IMR-90 (cell line): ENCODE measurements around the gene MCTP1. TPM values are rescaled to one million over a fixed set of nuclear protein-coding genes. Genes with fewer than 3 reads are reported as not detected.
A peak's percentile ranks its signal among the peaks of the same experiment; 100 is the strongest.

Experiments
- ATAC-seq: fragments of 200-7000 bp; cut with Tn5 transposase; 2 replicates; pipeline ENCODE4 v1.9.1; 2020; ENCODE audit warnings: low read depth, mild to moderate bottlenecking, moderate library complexity
- BruUV-seq: library from RNA; stranded (reverse); fragments of 400-500 nt; replicated peaks from 2 replicates; lab custom pipeline; 2021; lab: Mats Ljungman, UMichigan
- CTCF ChIA-PET: fragments of 300-600 bp; formaldehyde crosslinking; extraction: SDS; loops from one replicate; lab custom pipeline; 2021; ENCODE audit warnings: antibody characterized with exemption; lab: Yijun Ruan, JAX
- POLR2A ChIA-PET: fragments of 300-600 bp; sonication (Branson Sonifier 250); formaldehyde crosslinking; loops from one replicate; lab custom pipeline; 2022; ENCODE audit warnings: antibody characterized with exemption; ENCODE audit not compliant: unreplicated experiment; lab: Charles Lee
- DNase-seq: peaks from one replicate; pipeline ENCODE4 v3.0.0; 2013
- H2AFZ ChIP-seq: replicated peaks from 2 replicates; pipeline ENCODE3; 2013; ENCODE audit warnings: low read length, mild to moderate bottlenecking; ENCODE audit not compliant: poor library complexity
- H2AK5ac ChIP-seq: 2 replicates; pipeline ENCODE4 v1.6.1; 2013; ENCODE audit warnings: low read depth, low read length, inconsistent platforms
- H2AK9ac ChIP-seq: replicated peaks from 2 replicates; pipeline ENCODE3; 2013; ENCODE audit warnings: mild to moderate bottlenecking, low read depth, low read length, moderate library complexity; ENCODE audit not compliant: poor library complexity
- H2BK120ac ChIP-seq: 2 replicates; pipeline ENCODE4 v1.6.1; 2013; ENCODE audit warnings: low read depth, low read length, inconsistent platforms
- H2BK15ac ChIP-seq: 3 replicates; pipeline ENCODE4 v1.6.1; 2013; ENCODE audit warnings: low read depth, low read length, inconsistent platforms
- H2BK20ac ChIP-seq: 2 replicates; pipeline ENCODE4 v1.6.1; 2013; ENCODE audit warnings: low read depth, mild to moderate bottlenecking, inconsistent platforms, low read length, moderate library complexity
- H2BK5ac ChIP-seq: 2 replicates; pipeline ENCODE4 v1.6.1; 2013; ENCODE audit warnings: mild to moderate bottlenecking, low read depth, low read length, inconsistent platforms; ENCODE audit not compliant: poor library complexity, severe bottlenecking
- H3K14ac ChIP-seq: replicated peaks from 2 replicates; pipeline ENCODE4 v1.6.1; 2013; ENCODE audit warnings: low read depth, low read length, inconsistent platforms
- H3K18ac ChIP-seq: 2 replicates; pipeline ENCODE4 v1.6.1; 2013; ENCODE audit warnings: low read depth, low read length, control low read depth
- H3K23ac ChIP-seq: 2 replicates; pipeline ENCODE4 v1.6.1; 2013; ENCODE audit warnings: low read depth, low read length, inconsistent platforms
- H3K27ac ChIP-seq: 2 replicates; pipeline ENCODE4 v1.5.1; 2013; ENCODE audit warnings: mild to moderate bottlenecking, control low read depth, low read length; ENCODE audit not compliant: insufficient read depth
- H3K27me3 ChIP-seq: 2 replicates; pipeline ENCODE4 v1.6.1; 2013; ENCODE audit warnings: low read length; ENCODE audit not compliant: control insufficient read depth, insufficient read depth
- H3K36me3 ChIP-seq: 2 replicates; pipeline ENCODE4 v1.6.1; 2013; ENCODE audit warnings: low read length, mixed read lengths; ENCODE audit not compliant: control insufficient read depth, insufficient read depth
- H3K4ac ChIP-seq: 2 replicates; pipeline ENCODE4 v1.6.1; 2013; ENCODE audit warnings: low read depth, low read length, inconsistent platforms
- H3K4me1 ChIP-seq: 2 replicates; pipeline ENCODE4 v1.6.1; 2013; ENCODE audit warnings: low read length, mixed read lengths; ENCODE audit not compliant: control insufficient read depth, insufficient read depth
- H3K4me2 ChIP-seq: 2 replicates; pipeline ENCODE4 v1.6.1; 2013; ENCODE audit warnings: low read depth, mild to moderate bottlenecking, control low read depth, low read length, moderate library complexity
- H3K4me3 ChIP-seq: 2 replicates; pipeline ENCODE4 v1.5.1; 2013; ENCODE audit warnings: low read depth, mild to moderate bottlenecking, control low read depth, low read length, moderate library complexity; ENCODE audit not compliant: insufficient read depth
- H3K56ac ChIP-seq: 2 replicates; pipeline ENCODE4 v1.6.1; 2013; ENCODE audit warnings: low read length, inconsistent platforms; ENCODE audit not compliant: insufficient read depth; ENCODE audit errors: extremely low read depth
- H3K79me1 ChIP-seq, 2 experiments: 2 replicates each; pipeline ENCODE4 v1.6.1; 2013; ENCODE audit warnings: low read length in 2 of 2, inconsistent platforms in 1 of 2, low read depth in 1 of 2
- H3K9ac ChIP-seq: 2 replicates; pipeline ENCODE4 v1.6.1; 2013; ENCODE audit warnings: low read depth, low read length, control low read depth
- H3K9me1 ChIP-seq: 2 replicates; pipeline ENCODE4 v1.6.1; 2013; ENCODE audit warnings: low read length, inconsistent platforms; ENCODE audit not compliant: insufficient read depth
- H3K9me3 ChIP-seq: 2 replicates; pipeline ENCODE4 v1.6.1; 2013; ENCODE audit warnings: low read length; ENCODE audit not compliant: control insufficient read depth, insufficient read depth
- H4K20me1 ChIP-seq: 2 replicates; pipeline ENCODE4 v1.6.1; 2013; ENCODE audit warnings: low read length, inconsistent platforms; ENCODE audit not compliant: insufficient read depth
- H4K5ac ChIP-seq: 2 replicates; pipeline ENCODE4 v1.6.1; 2013; ENCODE audit warnings: mild to moderate bottlenecking, low read depth, low read length, control low read depth
- H4K8ac ChIP-seq, 2 experiments: 2 replicates each; pipeline ENCODE4 v1.6.1; 2013; ENCODE audit warnings: low read depth in 2 of 2, low read length in 2 of 2, control low read depth in 1 of 2, inconsistent platforms in 1 of 2
- H4K91ac ChIP-seq: 2 replicates; pipeline ENCODE4 v1.6.1; 2013; ENCODE audit warnings: low read depth, low read length, inconsistent platforms; ENCODE audit not compliant: insufficient read depth
- CEBPB ChIP-seq: IDR thresholded peaks from 2 replicates; pipeline ENCODE4 v1.6.1; 2012; ENCODE audit warnings: low read depth, low read length, improper control_type of control experiment
- MAFK ChIP-seq: IDR thresholded peaks from 2 replicates; pipeline ENCODE4 v1.6.1; 2012; ENCODE audit warnings: low read depth, low read length, improper control_type of control experiment
- MAZ ChIP-seq: IDR thresholded peaks from 2 replicates; pipeline ENCODE4 v1.6.1; 2012; ENCODE audit warnings: low read depth, mild to moderate bottlenecking, low read length, improper control_type of control experiment, moderate library complexity, borderline replicate concordance
- NFE2L2 ChIP-seq: fragments of 150-350 bp; IDR thresholded peaks from 2 replicates; pipeline ENCODE4 v1.6.1; 2016; ENCODE audit warnings: low read depth, mild to moderate bottlenecking, low read length
- RCOR1 ChIP-seq: IDR thresholded peaks from 2 replicates; pipeline ENCODE4 v1.6.1; 2012; ENCODE audit warnings: mild to moderate bottlenecking, low read length, improper control_type of control experiment; ENCODE audit not compliant: insufficient replicate concordance
- SMC3 ChIP-seq: fragments of 150-350 bp; IDR thresholded peaks from 2 replicates; pipeline ENCODE4 v1.6.1; 2016; ENCODE audit warnings: low read depth, mild to moderate bottlenecking, antibody characterized with exemption, low read length, moderate library complexity
- WGBS, 2 experiments: methylation state at CpG; one replicate each; pipeline versions ENCODE4 v1.1.5 to v1.1.7; 2013; ENCODE audit warnings: missing lambda C conversion rate in 2 of 2; ENCODE audit not compliant: insufficient read length in 1 of 2; ENCODE audit errors: extremely low coverage in 2 of 2; 5-methylcytosine and 5-hydroxymethylcytosine counted together
- dilution Hi-C: fragments of 300-500 bp; cut with HindIII; formaldehyde crosslinking; loops from one replicate; pipeline ENCODE4 v1.14.3; 2018; ENCODE audit warnings: low sequenced_read_pairs; ENCODE audit not compliant: unreplicated experiment
- in situ Hi-C: fragments of 300-500 bp; cut with MboI; formaldehyde crosslinking; loops from 3 replicates; pipeline ENCODE4 v1.14.3; 2019; ENCODE audit warnings: low sequenced_read_pairs, inconsistent platforms, mixed read lengths
- intact Hi-C: fragments of 100-400 bp; cut with micrococcal nuclease; formaldehyde crosslinking; loops from 2 replicates; pipeline ENCODE4 v1.10.0; 2022
- polyA plus RNA-seq, 3 experiments: library from polyadenylated mRNA; depleted of rRNA; stranded (reverse); fragments of >200 nt; gene quantifications; 2 replicates each; pipeline ENCODE4 v1.2.3, GENCODE V29; 2012; ENCODE audit warnings: low replicate concordance in 1 of 3
- total RNA-seq: library from RNA; depleted of rRNA; stranded (reverse); fragments of >200 nt; gene quantifications from 2 replicates; pipeline ENCODE4 v1.2.3, GENCODE V29; 2012
- TF ChIP-seq, protein P1 (sequence below): fragments of 150-350 bp; IDR thresholded peaks from 2 replicates; pipeline ENCODE4 v1.6.1; 2016; ENCODE audit warnings: low read depth, mild to moderate bottlenecking, low read length, moderate library complexity, borderline replicate concordance
- TF ChIP-seq, protein P2 (sequence below): conservative IDR thresholded peaks from 2 replicates; pipeline ENCODE4 v1.5.1; 2012; ENCODE audit warnings: mild to moderate bottlenecking, low read depth, low read length, improper control_type of control experiment
- TF ChIP-seq, protein P3 (sequence below): fragments of 150-350 bp; IDR thresholded peaks from 2 replicates; pipeline ENCODE4 v1.6.1; 2017; ENCODE audit warnings: mild to moderate bottlenecking, antibody characterized with exemption, low read length, low read depth

MCTP1 gene
- total and polyA plus RNA-seq, 2 of the 4 experiments (the other 2 are of a cell fraction), result 0.21 TPM; not detected in 1

DNA sequence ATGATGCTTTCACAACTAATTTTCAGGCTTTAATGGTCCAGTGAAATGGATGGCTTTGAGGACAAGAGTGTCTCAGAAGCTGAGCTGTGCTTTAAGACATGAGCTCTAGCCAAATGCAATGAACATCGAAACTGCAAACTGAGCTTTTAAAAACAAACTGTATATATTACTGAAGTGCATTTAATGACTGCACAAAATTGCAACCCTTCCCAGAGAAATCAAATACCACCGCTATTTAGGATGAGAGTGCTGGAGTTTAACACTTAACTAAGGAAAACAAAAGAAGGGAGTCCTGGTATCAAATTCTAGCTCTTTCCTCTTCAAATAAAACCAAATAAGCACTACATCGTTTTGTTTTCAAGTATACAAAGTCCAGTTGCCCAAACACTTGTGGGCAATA lies 502.5 kb downstream of the MCTP1 start (continued):
- TF ChIP-seq NFE2L2 (no peak), MAZ (no peak)

DNA sequence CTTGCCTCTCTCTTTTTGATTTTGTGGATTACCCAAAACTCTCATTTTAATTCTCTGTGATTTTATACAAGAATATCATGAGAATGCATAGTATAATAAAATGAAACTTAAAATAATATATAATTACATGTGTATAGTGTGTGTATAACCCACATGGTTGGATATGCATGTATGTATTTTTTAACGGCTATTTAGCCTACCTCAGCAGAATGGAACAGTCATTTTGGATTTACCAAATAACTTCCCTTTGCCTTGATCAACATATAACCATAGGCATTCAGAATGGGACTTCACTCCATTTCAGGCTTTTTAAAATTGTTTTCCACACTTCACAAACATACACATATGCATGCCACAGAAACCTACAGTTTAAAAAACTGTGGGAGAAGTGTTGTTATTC lies 505.2 kb downstream of the MCTP1 start:
- TF ChIP-seq, protein P1, sequence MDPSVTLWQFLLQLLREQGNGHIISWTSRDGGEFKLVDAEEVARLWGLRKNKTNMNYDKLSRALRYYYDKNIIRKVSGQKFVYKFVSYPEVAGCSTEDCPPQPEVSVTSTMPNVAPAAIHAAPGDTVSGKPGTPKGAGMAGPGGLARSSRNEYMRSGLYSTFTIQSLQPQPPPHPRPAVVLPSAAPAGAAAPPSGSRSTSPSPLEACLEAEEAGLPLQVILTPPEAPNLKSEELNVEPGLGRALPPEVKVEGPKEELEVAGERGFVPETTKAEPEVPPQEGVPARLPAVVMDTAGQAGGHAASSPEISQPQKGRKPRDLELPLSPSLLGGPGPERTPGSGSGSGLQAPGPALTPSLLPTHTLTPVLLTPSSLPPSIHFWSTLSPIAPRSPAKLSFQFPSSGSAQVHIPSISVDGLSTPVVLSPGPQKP, result no peak
- no peak for TF ChIP-seq RCOR1
- TF ChIP-seq, protein P2, sequence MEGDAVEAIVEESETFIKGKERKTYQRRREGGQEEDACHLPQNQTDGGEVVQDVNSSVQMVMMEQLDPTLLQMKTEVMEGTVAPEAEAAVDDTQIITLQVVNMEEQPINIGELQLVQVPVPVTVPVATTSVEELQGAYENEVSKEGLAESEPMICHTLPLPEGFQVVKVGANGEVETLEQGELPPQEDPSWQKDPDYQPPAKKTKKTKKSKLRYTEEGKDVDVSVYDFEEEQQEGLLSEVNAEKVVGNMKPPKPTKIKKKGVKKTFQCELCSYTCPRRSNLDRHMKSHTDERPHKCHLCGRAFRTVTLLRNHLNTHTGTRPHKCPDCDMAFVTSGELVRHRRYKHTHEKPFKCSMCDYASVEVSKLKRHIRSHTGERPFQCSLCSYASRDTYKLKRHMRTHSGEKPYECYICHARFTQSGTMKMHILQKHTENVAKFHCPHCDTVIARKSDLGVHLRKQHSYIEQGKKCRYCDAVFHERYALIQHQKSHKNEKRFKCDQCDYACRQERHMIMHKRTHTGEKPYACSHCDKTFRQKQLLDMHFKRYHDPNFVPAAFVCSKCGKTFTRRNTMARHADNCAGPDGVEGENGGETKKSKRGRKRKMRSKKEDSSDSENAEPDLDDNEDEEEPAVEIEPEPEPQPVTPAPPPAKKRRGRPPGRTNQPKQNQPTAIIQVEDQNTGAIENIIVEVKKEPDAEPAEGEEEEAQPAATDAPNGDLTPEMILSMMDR, result no peak
- TF ChIP-seq, protein P3, sequence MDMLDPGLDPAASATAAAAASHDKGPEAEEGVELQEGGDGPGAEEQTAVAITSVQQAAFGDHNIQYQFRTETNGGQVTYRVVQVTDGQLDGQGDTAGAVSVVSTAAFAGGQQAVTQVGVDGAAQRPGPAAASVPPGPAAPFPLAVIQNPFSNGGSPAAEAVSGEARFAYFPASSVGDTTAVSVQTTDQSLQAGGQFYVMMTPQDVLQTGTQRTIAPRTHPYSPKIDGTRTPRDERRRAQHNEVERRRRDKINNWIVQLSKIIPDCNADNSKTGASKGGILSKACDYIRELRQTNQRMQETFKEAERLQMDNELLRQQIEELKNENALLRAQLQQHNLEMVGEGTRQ, result no peak
- no peak for TF ChIP-seq CEBPB
- TF ChIP-seq MAFK, result peak; percentile 74
- TF ChIP-seq SMC3, result no peak
- ChIA-PET CTCF (interaction anchor here (0.7 kb wide), 1 partner anchor 87 kb away, joined by 3 read pairs; no protein-coding TSS in a partner anchor), POLR2A (no interaction called here)
- Histone ChIP-seq H2AK9ac (no peak overlapping the region), H3K23ac (no peak overlapping the region), H2BK5ac (no peak overlapping the region), H3K14ac (no peak overlapping the region), H4K20me1 (no peaks in the 10 kb centered on the region), H3K56ac (no peak overlapping the region), H3K18ac (no peak overlapping the region), H3K27me3 (no peaks in the 10 kb centered on the region; the same call in 1 of the 2 replicates), H4K91ac (no peak overlapping the region), H3K9ac (no peak overlapping the region), H4K5ac (no peak overlapping the region), H3K4me1 (no peaks in the 10 kb centered on the region), H3K79me1 (no peaks in the 10 kb centered on the region), H4K8ac (no peak overlapping the region), H3K4me2 (no peak overlapping the region), H3K36me3 (no peaks in the 10 kb centered on the region), H3K9me3 (no peaks in the 10 kb centered on the region), H2AFZ (no peak overlapping the region), H2AK5ac (no peak overlapping the region), H3K9me1 (no peaks in the 10 kb centered on the region), H2BK15ac (no peak overlapping the region), H2BK120ac (no peak overlapping the region), H2BK20ac (no peak overlapping the region), H3K4me3 (no peak overlapping the region), H3K27ac (no peak overlapping the region), H3K4ac (no peak overlapping the region)
- in situ Hi-C loops (no loop called here), dilution Hi-C loops (no loop called here), intact Hi-C loops (no loop called here)
- DNase-seq (no peak), ATAC-seq (no peak)
- WGBS, 2 experiments, result no CpG with 5 or more reads among the region's 1 CpG
- BruUV-seq, result no TSS peak
